ENCODE data around the gene TTLL13.

DNA sequence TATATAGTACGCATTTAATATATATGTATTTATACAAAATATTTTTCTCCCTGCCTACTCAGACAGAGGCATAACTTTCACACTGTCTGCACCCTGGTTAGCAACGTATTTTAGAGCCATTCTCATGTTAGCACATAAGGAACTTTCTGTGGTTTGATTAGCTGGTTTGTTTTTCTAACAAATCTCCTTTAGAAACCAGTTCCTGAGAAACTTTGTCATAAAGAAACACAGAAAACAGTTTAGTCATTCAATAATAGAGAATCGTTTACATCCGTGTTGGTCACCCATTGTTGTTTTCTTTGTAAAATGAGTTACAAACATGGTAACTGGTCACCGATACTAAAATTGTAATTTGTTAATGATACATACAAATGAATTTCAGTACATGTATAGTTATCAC, 10.2 kb downstream of the TTLL13 start:
- TF ChIP-seq, protein P1, sequence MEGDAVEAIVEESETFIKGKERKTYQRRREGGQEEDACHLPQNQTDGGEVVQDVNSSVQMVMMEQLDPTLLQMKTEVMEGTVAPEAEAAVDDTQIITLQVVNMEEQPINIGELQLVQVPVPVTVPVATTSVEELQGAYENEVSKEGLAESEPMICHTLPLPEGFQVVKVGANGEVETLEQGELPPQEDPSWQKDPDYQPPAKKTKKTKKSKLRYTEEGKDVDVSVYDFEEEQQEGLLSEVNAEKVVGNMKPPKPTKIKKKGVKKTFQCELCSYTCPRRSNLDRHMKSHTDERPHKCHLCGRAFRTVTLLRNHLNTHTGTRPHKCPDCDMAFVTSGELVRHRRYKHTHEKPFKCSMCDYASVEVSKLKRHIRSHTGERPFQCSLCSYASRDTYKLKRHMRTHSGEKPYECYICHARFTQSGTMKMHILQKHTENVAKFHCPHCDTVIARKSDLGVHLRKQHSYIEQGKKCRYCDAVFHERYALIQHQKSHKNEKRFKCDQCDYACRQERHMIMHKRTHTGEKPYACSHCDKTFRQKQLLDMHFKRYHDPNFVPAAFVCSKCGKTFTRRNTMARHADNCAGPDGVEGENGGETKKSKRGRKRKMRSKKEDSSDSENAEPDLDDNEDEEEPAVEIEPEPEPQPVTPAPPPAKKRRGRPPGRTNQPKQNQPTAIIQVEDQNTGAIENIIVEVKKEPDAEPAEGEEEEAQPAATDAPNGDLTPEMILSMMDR (IDR thresholded peaks at IDR 0.05), result no peak
- TF ChIP-seq EP300 (IDR thresholded peaks at IDR 0.05) (no peak), POLR2A (IDR thresholded peaks at IDR 0.05) (no peak), POLR2AphosphoS5 (IDR thresholded peaks at IDR 0.05) (no peak)
